OCI-LY1 (cell line): ENCODE measurements around the gene RPH3AL.

ENCODE experiments used
- EZH2 ChIP-seq: fragments of 200-600 bp; sonication (generic), shearing (Covaris generic); IDR thresholded peaks from 2 replicates; pipeline ENCODE4 v1.8.0; 2017; ENCODE audit warnings: borderline replicate concordance, mixed run types, mild to moderate bottlenecking, antibody characterized with exemption, low read length, moderate library complexity, mixed read lengths
- TF ChIP-seq, protein P1 (sequence below): fragments of 200-600 bp; sonication (generic), shearing (Covaris generic); IDR thresholded peaks from 2 replicates; pipeline ENCODE4 v1.5.1; 2017; ENCODE audit warnings: mild to moderate bottlenecking, antibody characterized with exemption, low read length, moderate library complexity, mixed read lengths

DNA sequence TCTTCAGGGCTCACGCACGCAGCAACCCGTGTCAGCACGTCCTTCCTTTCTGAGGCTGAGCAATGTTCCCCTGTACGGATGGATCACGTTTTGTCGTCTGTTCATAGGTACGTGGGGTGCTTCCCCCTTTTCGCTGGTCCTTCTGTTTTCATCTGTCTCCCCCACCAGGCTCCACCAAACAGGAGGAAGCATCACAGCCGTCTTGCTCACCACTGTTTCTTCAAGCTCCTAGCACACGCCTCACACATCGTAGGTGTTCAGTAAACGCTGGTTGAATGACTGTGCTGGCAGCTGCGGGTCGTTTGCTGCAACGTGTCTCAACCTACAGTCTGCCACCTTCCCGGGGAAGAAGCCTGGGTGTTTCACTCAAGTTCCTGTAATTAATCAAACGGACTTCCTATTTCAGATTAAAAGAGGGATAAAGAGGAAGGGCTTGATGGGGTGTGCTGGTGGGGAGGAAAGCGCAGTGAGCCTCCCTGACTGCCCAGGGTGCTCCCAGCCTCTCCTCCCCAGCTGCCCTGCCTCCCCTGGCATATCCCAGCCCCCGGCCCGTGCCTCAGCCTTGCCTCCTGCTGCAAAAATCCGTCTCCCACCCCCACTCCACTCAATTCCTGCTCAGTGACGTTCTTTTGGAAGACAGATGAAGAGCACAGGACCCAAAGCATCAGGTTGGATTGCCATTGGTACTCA lies 94.4 kb downstream of the RPH3AL start:
- TF ChIP-seq, protein P1, sequence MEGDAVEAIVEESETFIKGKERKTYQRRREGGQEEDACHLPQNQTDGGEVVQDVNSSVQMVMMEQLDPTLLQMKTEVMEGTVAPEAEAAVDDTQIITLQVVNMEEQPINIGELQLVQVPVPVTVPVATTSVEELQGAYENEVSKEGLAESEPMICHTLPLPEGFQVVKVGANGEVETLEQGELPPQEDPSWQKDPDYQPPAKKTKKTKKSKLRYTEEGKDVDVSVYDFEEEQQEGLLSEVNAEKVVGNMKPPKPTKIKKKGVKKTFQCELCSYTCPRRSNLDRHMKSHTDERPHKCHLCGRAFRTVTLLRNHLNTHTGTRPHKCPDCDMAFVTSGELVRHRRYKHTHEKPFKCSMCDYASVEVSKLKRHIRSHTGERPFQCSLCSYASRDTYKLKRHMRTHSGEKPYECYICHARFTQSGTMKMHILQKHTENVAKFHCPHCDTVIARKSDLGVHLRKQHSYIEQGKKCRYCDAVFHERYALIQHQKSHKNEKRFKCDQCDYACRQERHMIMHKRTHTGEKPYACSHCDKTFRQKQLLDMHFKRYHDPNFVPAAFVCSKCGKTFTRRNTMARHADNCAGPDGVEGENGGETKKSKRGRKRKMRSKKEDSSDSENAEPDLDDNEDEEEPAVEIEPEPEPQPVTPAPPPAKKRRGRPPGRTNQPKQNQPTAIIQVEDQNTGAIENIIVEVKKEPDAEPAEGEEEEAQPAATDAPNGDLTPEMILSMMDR, result no peak
- TF ChIP-seq EZH2, result no peak
